Adipose tissue (tissue), 3 donors: ENCODE data around the gene EEFSEC. TPM values are rescaled to one million over a fixed set of nuclear protein-coding genes. Genes with fewer than 3 reads are reported as not detected.

ENCODE experiments used
- H3K27ac ChIP-seq: one replicate; pipeline ENCODE4 v1.5.1; 2013; ENCODE audit warnings: low read depth, low read length
- WGBS, 3 donors: extraction: QIAGEN DNeasy Blood & Tissue Kit; methylation state at CpG; one replicate each; pipeline ENCODE4 v1.1.7; 2013; 5-methylcytosine and 5-hydroxymethylcytosine counted together
- polyA plus RNA-seq, 3 donors: library from polyadenylated mRNA; stranded (reverse); fragments of 200-250 nt; gene quantifications; one replicate each; pipeline ENCODE4 v1.2.3, GENCODE V29; 2013
- donor health status: healthy with polysubstance abuse.
- donor health status: Bipolar disorder and iron deficiency.
- donor health status: healthy.

Gene EEFSEC
- polyA plus RNA-seq, 3 donors: 8.9 to 14.6 (median 9.0) TPM

- WGBS, 3 donors: 97 to 100% (median 98%) methylated on average over 1 of the region's 1 CpG
- no peak overlapping the region for H3K27ac ChIP-seq
These were observed 45.8 kb downstream of the EEFSEC start for GRCh38 chr3:128199110-128199509.

GRCh38 chr3:128201158-128201755, 48.0 kb downstream of the EEFSEC start:
- 44 to 97% (median 96%) methylated on average over 1 of the region's 1 CpG for WGBS, 3 donors
- no peak overlapping the region for H3K27ac ChIP-seq

- 93 to 96% (median 96%) methylated on average over 3 of the region's 3 CpGs for WGBS, 3 donors
- H3K27ac ChIP-seq: no peak overlapping the region
These were observed 49.9 kb downstream of the EEFSEC start for GRCh38 chr3:128203169-128203568.

- no peak overlapping the region for H3K27ac ChIP-seq
- 75 to 82% (median 78%) methylated on average over 3 of the region's 3 CpGs for WGBS, 3 donors
These were observed 52.4 kb downstream of the EEFSEC start for GRCh38 chr3:128205558-128206145.

GRCh38 chr3:128207951-128208350, 54.7 kb downstream of the EEFSEC start:
- no peak overlapping the region for H3K27ac ChIP-seq
- WGBS, 3 donors: 69 to 77% (median 70%) methylated on average over 7 of the region's 7 CpGs

GRCh38 chr3:128210711-128211110, 57.4 kb downstream of the EEFSEC start:
- no peak overlapping the region for H3K27ac ChIP-seq
- WGBS, 3 donors: 76 to 85% (median 79%) methylated on average over 3 of the region's 3 CpGs

GRCh38 chr3:128214056-128214455, 60.8 kb downstream of the EEFSEC start:
- no peak overlapping the region for H3K27ac ChIP-seq
- 89 to 97% (median 96%) methylated on average over 2 of the region's 2 CpGs for WGBS, 3 donors

- no peak overlapping the region for H3K27ac ChIP-seq
- WGBS, 3 donors: 93 to 96% (median 95%) methylated on average over 2 of the region's 2 CpGs
These were observed 62.0 kb downstream of the EEFSEC start for GRCh38 chr3:128215290-128215689.

GRCh38 chr3:128215800-128216495, 62.7 kb downstream of the EEFSEC start:
- no peak overlapping the region for H3K27ac ChIP-seq
- WGBS, 3 donors: 69 to 82% (median 81%) methylated on average over 5 of the region's 5 CpGs

- no peak overlapping the region for H3K27ac ChIP-seq
- 82 to 89% (median 87%) methylated on average over 6 of the region's 6 CpGs for WGBS, 3 donors
These were observed 64.6 kb downstream of the EEFSEC start for GRCh38 chr3:128217702-128218547.

- H3K27ac ChIP-seq: no peak overlapping the region
- 92 to 96% (median 93%) methylated on average over 13 of the region's 13 CpGs for WGBS, 3 donors
These were observed 65.4 kb downstream of the EEFSEC start for GRCh38 chr3:128218548-128219257.

GRCh38 chr3:128221328-128221727, 68.0 kb downstream of the EEFSEC start:
- 91 to 92% (median 91%) methylated on average over 3 of the region's 3 CpGs for WGBS, 3 donors
- H3K27ac ChIP-seq: no peak overlapping the region

GRCh38 chr3:128222796-128223385, 69.6 kb downstream of the EEFSEC start:
- H3K27ac ChIP-seq: no peak overlapping the region

- WGBS, 3 donors: 78 to 90% (median 82%) methylated on average over 8 of the region's 8 CpGs
- no peak overlapping the region for H3K27ac ChIP-seq
These were observed 73.0 kb downstream of the EEFSEC start for GRCh38 chr3:128226186-128226725.

- no peak overlapping the region for H3K27ac ChIP-seq
- WGBS, 3 donors: 56 to 65% (median 64%) methylated on average over 5 of the region's 5 CpGs
These were observed 73.6 kb downstream of the EEFSEC start for GRCh38 chr3:128226795-128227395.

GRCh38 chr3:128227507-128227906, 74.2 kb downstream of the EEFSEC start:
- H3K27ac ChIP-seq: no peak overlapping the region
- 90 to 93% (median 91%) methylated on average over 4 of the region's 4 CpGs for WGBS, 3 donors

GRCh38 chr3:128228366-128228910, 75.2 kb downstream of the EEFSEC start:
- H3K27ac ChIP-seq: no peak overlapping the region
- WGBS, 3 donors: 91 to 98% (median 97%) methylated on average over 5 of the region's 5 CpGs
